MM.1S (cell line): Measurements from ENCODE around the gene PPM1H.

Experiments used
- DNase-seq: peaks from one replicate; pipeline ENCODE4 v3.0.0-alpha.2; 2015
- H2AFZ ChIP-seq: fragments of 300-600 bp; sonication (generic); 2 replicates; pipeline ENCODE4 v1.6.0; 2016; ENCODE audit warnings: antibody characterized with exemption, low read length
- H3F3A ChIP-seq: fragments of 300-600 bp; sonication (generic); 2 replicates; pipeline ENCODE4 v1.6.1; 2016; ENCODE audit warnings: mild to moderate bottlenecking, antibody characterized with exemption, low read length, moderate library complexity, mixed read lengths; ENCODE audit not compliant: insufficient read depth
- H3K27ac ChIP-seq: fragments of 300-600 bp; sonication (generic); 2 replicates; pipeline ENCODE4 v1.5.1; 2016; ENCODE audit warnings: mild to moderate bottlenecking, low read length
- H3K27me3 ChIP-seq: fragments of 300-600 bp; sonication (generic); replicated peaks from 2 replicates; pipeline ENCODE4 v1.6.0; 2016; ENCODE audit warnings: low read length; ENCODE audit not compliant: insufficient read depth
- H3K36me3 ChIP-seq: fragments of 300-600 bp; sonication (generic); replicated peaks from 2 replicates; pipeline ENCODE4 v1.6.1; 2016; ENCODE audit warnings: mild to moderate bottlenecking, low read length, mixed read lengths; ENCODE audit not compliant: insufficient read depth
- H3K4me1 ChIP-seq: fragments of 300-600 bp; sonication (generic); 2 replicates; pipeline ENCODE4 v1.6.1; 2016; ENCODE audit warnings: low read length, mixed read lengths
- H3K4me2 ChIP-seq: fragments of 300-600 bp; sonication (generic); 2 replicates; pipeline ENCODE4 v1.6.0; 2016; ENCODE audit warnings: low read depth, low read length
- H3K4me3 ChIP-seq: fragments of 300-600 bp; sonication (generic); 2 replicates; pipeline ENCODE4 v1.5.1; 2016; ENCODE audit warnings: low read length, mixed read lengths
- H3K79me2 ChIP-seq: fragments of 300-600 bp; sonication (generic); 2 replicates; pipeline ENCODE4 v1.6.1; 2016; ENCODE audit warnings: mixed run types, low read length, mixed read lengths
- H3K9ac ChIP-seq: fragments of 300-600 bp; sonication (generic); 2 replicates; pipeline ENCODE4 v1.6.1; 2016; ENCODE audit warnings: low read length, mixed read lengths
- H3K9me2 ChIP-seq: fragments of 300-600 bp; sonication (generic); replicated peaks from 2 replicates; pipeline ENCODE4 v1.6.1; 2016; ENCODE audit warnings: mild to moderate bottlenecking, low read length, mixed read lengths; ENCODE audit not compliant: insufficient read depth
- H3K9me3 ChIP-seq: fragments of 300-600 bp; sonication (generic); replicated peaks from 2 replicates; pipeline ENCODE4 v1.6.1; 2016; ENCODE audit warnings: mild to moderate bottlenecking, low read length, mixed read lengths; ENCODE audit not compliant: insufficient read depth
- H4K20me1 ChIP-seq: fragments of 300-600 bp; sonication (generic); 2 replicates; pipeline ENCODE4 v1.6.1; 2016; ENCODE audit warnings: mild to moderate bottlenecking, low read length, moderate library complexity, mixed read lengths; ENCODE audit not compliant: insufficient read depth
- EZH2 ChIP-seq: fragments of 300-600 bp; sonication (generic); optimal IDR thresholded peaks from 2 replicates; pipeline ENCODE3; 2017; ENCODE audit warnings: low read depth, mild to moderate bottlenecking, antibody characterized with exemption, low read length, mixed read lengths
- EZH2phosphoT487 ChIP-seq: fragments of 300-600 bp; sonication (generic); IDR thresholded peaks from 2 replicates; pipeline ENCODE4 v1.6.1; 2018; ENCODE audit warnings: antibody characterized with exemption, low read length
- TF ChIP-seq, protein P1 (sequence below): fragments of 300-600 bp; sonication (generic); IDR thresholded peaks from 2 replicates; pipeline ENCODE4 v1.5.1; 2016; ENCODE audit warnings: antibody characterized with exemption, low read length, mixed read lengths

PPM1H gene

DNA sequence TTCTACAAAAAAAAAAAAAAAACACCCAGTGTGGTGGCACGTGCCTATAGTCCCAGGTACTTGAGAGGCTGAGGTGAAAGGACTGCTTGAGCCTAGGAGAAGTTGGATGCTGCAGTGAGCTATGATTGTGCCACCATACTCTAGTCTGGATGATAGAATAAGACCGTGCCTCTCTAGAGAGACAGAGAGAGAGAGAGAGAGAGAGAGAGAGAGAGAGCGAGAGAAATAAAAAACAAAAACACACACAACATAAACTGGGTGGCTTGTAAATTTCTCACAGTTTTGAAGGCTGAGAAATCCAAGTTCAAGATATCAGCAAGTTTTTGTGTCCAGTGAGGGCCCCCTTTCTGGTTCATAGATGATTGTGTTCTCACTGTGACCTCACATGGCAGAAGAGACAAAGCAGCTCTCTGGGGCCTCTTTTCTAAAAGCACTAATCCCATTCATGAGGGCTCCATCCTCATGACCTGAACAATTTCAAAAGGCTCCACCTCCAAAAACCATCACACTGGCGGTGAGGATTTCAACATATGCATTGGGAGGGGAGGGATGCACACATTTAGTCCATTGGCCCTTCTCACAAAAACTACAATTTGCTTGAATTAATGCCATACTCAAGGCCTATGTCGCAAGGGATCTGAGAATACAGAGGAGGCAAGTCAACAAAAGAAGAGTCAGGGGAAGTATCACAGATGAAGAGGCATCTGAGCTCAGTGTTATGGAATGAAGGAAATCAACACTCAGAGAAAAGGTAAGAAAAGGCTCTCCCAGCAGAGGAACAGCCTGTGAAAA is 94.9 kb downstream of the PPM1H start:
- no peak overlapping the region for H3K27ac ChIP-seq

DNA sequence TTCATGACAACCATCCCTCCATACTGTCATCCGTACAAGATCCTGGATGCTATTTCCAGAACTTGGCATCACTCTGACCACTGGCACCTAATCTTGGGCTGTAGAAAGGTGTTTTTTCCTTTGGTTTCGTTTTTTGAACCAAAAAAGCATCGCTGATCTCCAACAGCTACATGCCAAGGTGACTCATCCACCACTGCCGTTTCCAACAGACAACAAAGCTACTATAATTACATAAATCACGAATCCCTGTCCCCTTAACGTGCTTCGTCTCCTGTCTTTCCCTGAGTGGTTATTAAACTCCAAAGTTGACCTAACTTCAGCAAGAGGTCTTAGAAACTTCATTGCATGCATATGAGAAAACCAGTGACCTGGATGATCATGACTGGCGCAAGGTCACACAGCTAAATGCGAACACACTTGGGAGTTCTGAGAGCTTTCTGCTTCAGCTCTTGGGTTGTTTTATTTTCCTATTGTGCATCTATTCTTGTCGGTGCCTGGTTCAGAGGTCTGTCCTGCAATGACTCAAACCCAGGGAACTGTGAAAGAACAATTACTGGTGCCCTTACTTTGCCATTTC is 99.9 kb downstream of the PPM1H start:
- DNase-seq = no peak
- Histone ChIP-seq H3K9me3 (no peaks in the 10 kb centered on the region), H3K36me3 (no peaks in the 10 kb centered on the region), H3K79me2 (no peaks in the 10 kb centered on the region), H3K4me1 (no peaks in the 10 kb centered on the region), H3K27me3 (no peaks in the 10 kb centered on the region), H3K4me2 (no peak overlapping the region), H2AFZ (no peak overlapping the region), H4K20me1 (no peaks in the 10 kb centered on the region), H3K9me2 (no peaks in the 10 kb centered on the region), H3K9ac (no peak overlapping the region), H3K27ac (no peak overlapping the region), H3F3A (no peaks in the 10 kb centered on the region), H3K4me3 (no peak overlapping the region)
- TF ChIP-seq, protein P1, sequence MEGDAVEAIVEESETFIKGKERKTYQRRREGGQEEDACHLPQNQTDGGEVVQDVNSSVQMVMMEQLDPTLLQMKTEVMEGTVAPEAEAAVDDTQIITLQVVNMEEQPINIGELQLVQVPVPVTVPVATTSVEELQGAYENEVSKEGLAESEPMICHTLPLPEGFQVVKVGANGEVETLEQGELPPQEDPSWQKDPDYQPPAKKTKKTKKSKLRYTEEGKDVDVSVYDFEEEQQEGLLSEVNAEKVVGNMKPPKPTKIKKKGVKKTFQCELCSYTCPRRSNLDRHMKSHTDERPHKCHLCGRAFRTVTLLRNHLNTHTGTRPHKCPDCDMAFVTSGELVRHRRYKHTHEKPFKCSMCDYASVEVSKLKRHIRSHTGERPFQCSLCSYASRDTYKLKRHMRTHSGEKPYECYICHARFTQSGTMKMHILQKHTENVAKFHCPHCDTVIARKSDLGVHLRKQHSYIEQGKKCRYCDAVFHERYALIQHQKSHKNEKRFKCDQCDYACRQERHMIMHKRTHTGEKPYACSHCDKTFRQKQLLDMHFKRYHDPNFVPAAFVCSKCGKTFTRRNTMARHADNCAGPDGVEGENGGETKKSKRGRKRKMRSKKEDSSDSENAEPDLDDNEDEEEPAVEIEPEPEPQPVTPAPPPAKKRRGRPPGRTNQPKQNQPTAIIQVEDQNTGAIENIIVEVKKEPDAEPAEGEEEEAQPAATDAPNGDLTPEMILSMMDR = no peak
- TF ChIP-seq EZH2 = no peak
- TF ChIP-seq EZH2phosphoT487 = no peak

More for the DNA sequence above, 94.9 kb downstream of the PPM1H start:
- H3K4me1 ChIP-seq = no peaks in the 10 kb centered on the region
- H3K79me2 ChIP-seq = no peaks in the 10 kb centered on the region
- H3K4me3 ChIP-seq = no peak overlapping the region
- H2AFZ ChIP-seq = no peak overlapping the region
- no peaks in the 10 kb centered on the region for H3K36me3 ChIP-seq
- no peak overlapping the region for H3K4me2 ChIP-seq
- no peak for DNase-seq
- H4K20me1 ChIP-seq = no peaks in the 10 kb centered on the region
- H3K9me3 ChIP-seq = no peaks in the 10 kb centered on the region
- H3K9ac ChIP-seq = no peak overlapping the region
- no peaks in the 10 kb centered on the region for H3F3A ChIP-seq
- no peaks in the 10 kb centered on the region for H3K27me3 ChIP-seq
- H3K9me2 ChIP-seq = no peaks in the 10 kb centered on the region
- TF ChIP-seq, protein P1 = no peak
- TF ChIP-seq EZH2 (no peak), EZH2phosphoT487 (no peak)

DNA sequence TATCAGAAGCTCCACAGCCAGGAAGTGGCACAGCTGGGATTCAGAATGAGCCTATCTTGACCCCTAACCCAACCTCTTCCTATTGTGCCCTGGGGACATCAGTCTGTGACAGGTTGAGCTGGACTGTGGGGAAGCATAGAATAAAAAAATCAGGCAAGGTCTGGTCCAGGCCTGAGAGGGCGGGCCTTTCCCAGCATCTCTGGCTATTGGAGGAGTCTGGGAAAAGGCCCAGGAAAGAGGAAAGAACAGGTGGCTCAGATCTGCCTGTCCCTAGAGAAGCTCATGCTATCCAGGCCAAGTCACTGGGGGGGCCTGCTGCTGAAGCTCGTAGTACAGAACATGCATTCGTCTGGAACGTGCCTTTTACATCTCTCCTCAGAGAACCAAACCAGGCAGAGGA is 100.5 kb downstream of the PPM1H start:
- Histone ChIP-seq H3K4me3 (no peak overlapping the region), H4K20me1 (no peaks in the 10 kb centered on the region), H3K4me2 (no peak overlapping the region), H3F3A (no peaks in the 10 kb centered on the region), H3K9me2 (no peaks in the 10 kb centered on the region), H2AFZ (no peak overlapping the region), H3K4me1 (no peaks in the 10 kb centered on the region), H3K9me3 (no peaks in the 10 kb centered on the region), H3K9ac (no peak overlapping the region), H3K36me3 (no peaks in the 10 kb centered on the region), H3K79me2 (no peaks in the 10 kb centered on the region), H3K27ac (no peak overlapping the region), H3K27me3 (no peaks in the 10 kb centered on the region)
- no peak for TF ChIP-seq EZH2phosphoT487
- TF ChIP-seq EZH2 = no peak
- TF ChIP-seq, protein P1 = no peak
- DNase-seq = no peak
